IPS DF 6.9 (cell line): Measurements from ENCODE around the gene POLDIP2.

Experiments used
- DNase-seq: peaks from one replicate; pipeline ENCODE4 v3.0.0-alpha.2; 2013; ENCODE audit warnings: low read depth, low spot score
- H3K27ac ChIP-seq: one replicate; pipeline ENCODE4 v1.5.1; 2013; ENCODE audit warnings: low read length, control low read depth
- H3K27me3 ChIP-seq: 2 replicates; pipeline ENCODE4 v1.6.1; 2013; ENCODE audit warnings: mild to moderate bottlenecking, low read length; ENCODE audit not compliant: control insufficient read depth, insufficient read depth
- H3K36me3 ChIP-seq: 2 replicates; pipeline ENCODE4 v1.6.1; 2013; ENCODE audit warnings: low read length; ENCODE audit not compliant: control insufficient read depth, insufficient read depth
- H3K4me1 ChIP-seq: 2 replicates; pipeline ENCODE4 v1.6.1; 2013; ENCODE audit warnings: low read length; ENCODE audit not compliant: control insufficient read depth, insufficient read depth
- H3K4me3 ChIP-seq: 2 replicates; pipeline ENCODE4 v1.5.1; 2013; ENCODE audit warnings: mild to moderate bottlenecking, low read length
- H3K9me3 ChIP-seq: 2 replicates; pipeline ENCODE4 v1.6.1; 2013; ENCODE audit warnings: low read length, inconsistent platforms; ENCODE audit not compliant: control insufficient read depth, insufficient read depth
- WGBS: extraction: QIAGEN DNeasy Blood & Tissue Kit; methylation state at CpG from one replicate; pipeline ENCODE4 v1.1.7; 2013; ENCODE audit warnings: mixed read lengths, missing lambda C conversion rate; ENCODE audit not compliant: insufficient read length, insufficient coverage; 5-methylcytosine and 5-hydroxymethylcytosine counted together

Gene POLDIP2

DNA sequence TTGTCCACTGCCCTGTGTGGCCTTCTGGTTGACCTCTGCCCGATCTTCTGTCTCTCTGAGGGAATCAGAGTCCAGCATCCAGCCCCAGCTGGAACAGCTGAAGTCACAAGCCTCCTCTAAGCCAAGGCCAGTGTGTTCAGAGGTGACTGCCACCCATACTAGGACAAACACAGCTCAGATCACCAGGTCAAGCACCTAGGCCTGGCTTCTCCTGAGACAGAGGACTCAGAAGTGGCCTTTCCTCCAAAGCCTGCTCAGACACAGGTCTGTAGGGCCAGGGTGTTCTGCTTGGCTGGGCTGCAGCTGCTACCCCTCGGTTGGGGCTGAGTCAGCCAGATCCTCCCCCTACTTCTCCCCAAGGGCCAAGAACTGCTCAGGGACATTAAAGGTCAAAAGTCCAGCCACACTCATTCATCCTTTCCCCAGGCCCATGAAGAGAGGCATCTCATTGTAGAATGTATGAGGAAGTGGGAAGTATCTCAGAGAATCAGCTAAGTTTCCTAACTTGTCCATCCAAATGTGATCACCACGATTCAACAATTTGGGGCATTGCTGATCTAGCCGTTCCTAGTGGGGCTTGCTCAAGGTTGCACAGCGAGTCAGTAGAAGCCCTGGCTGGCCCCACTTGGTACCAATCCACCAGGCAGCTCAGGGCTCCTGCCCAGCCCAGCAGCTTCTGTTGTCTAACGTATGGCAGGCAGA lies 41.1 kb upstream of the POLDIP2 start:
- peaks cover 14% of the 10 kb centered on the region for H3K4me1 ChIP-seq
- H3K27ac ChIP-seq: no peak overlapping the region
- H3K9me3 ChIP-seq: no peaks in the 10 kb centered on the region
- no peak for DNase-seq
- no peaks in the 10 kb centered on the region; the same call in 1 of the 2 replicates for H3K27me3 ChIP-seq
- no CpG with 5 or more reads among the region's 6 CpGs for WGBS
- H3K4me3 ChIP-seq: no peak overlapping the region
- H3K36me3 ChIP-seq: no peaks in the 10 kb centered on the region

DNA sequence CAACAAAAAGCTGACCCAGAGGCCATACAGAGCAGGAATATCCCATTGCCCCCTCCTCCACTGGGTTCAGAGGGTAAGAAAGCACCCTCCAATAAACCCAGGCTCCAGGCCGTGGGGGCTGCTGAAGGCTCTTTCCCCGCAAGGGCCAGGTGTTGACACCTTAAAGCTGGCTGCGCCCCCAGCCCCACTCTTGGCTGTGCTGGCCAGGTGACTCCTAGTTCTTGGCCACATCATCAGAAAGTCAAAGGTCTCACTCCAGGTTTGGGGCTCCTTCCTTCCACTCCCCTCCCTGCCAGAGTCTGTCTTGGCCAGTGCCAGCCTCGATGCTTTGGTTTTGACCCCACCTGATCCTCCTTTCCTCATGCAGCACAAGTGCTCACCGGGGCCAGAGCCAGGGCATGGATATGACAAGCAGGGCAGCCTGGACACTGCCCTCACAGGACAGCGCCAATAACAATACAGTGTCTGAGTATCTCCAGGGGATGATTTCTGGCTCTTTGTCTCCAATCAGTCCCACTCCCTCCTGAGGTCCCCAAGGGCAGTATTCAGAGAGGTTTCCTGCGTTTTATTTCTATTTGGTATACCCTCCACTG lies 40.5 kb upstream of the POLDIP2 start:
- no CpG with 5 or more reads among the region's 7 CpGs for WGBS
- H3K27ac ChIP-seq: no peak overlapping the region
- no peaks in the 10 kb centered on the region for H3K36me3 ChIP-seq
- no peak overlapping the region for H3K4me3 ChIP-seq
- no peak for DNase-seq
- no peaks in the 10 kb centered on the region for H3K9me3 ChIP-seq
- no peaks in the 10 kb centered on the region for H3K27me3 ChIP-seq
- peaks cover 8% of the 10 kb centered on the region; the same call in 1 of the 2 replicates for H3K4me1 ChIP-seq

DNA sequence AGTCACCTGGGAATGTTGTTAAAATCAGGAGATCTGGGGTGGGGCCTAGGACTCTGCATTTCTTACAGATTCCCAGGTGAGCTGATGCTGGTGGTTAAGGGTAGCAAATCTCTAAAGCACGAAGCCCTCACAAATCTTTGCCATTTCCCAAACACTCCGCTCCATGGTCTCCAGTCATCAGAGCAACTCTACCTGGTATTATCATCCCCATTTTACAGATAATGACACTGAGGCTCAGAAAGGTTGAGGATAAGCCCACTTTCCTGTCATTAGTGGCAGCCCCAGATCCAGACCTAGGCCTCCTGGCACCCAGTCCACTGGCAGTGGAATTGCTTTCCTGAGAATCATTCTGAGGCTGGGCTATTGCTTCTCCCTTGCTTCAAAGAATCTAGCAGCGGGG lies 39.9 kb upstream of the POLDIP2 start:
- Histone ChIP-seq H3K9me3 (no peaks in the 10 kb centered on the region), H3K4me3 (no peak overlapping the region), H3K36me3 (no peaks in the 10 kb centered on the region), H3K4me1 (peaks cover 3% of the 10 kb centered on the region; the same call in 1 of the 2 replicates), H3K27me3 (no peaks in the 10 kb centered on the region), H3K27ac (no peak overlapping the region)
- DNase-seq: no peak
- WGBS: no CpG with 5 or more reads among the region's 3 CpGs

DNA sequence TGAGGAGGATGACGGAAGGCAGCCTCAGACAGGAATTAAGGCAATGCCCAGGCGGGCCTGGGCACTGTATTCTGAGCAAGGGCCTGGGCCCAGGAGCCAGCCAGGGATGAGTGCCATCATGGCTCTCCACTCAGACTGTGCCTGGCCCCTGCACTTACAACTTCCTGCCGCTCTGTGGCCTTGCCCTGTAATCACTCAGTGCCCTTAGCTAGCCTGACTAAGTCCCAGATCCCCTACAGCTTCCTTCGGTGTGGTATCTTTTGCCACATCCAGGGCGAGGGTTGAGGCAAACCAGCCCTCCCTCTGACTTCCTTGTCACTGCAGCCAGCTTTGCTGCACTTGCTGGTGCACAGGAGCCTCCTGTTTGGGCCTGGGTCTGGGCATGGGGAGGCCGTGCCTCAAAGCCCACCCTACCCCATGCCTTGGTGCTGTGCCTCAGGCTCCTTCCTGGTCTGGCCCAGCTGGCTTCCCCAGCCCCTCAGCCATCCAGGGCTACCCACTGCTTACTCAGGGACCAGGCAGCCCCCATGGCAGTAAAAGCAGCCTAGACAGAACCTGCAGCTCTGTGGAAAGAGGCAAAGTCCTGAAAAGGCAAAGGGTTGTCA lies 39.4 kb upstream of the POLDIP2 start:
- no CpG with 5 or more reads among the region's 6 CpGs for WGBS
- Histone ChIP-seq H3K4me3 (no peak overlapping the region), H3K4me1 (no peaks in the 10 kb centered on the region), H3K9me3 (no peaks in the 10 kb centered on the region), H3K27ac (no peak overlapping the region), H3K36me3 (no peaks in the 10 kb centered on the region), H3K27me3 (no peaks in the 10 kb centered on the region)
- DNase-seq: no peak

DNA sequence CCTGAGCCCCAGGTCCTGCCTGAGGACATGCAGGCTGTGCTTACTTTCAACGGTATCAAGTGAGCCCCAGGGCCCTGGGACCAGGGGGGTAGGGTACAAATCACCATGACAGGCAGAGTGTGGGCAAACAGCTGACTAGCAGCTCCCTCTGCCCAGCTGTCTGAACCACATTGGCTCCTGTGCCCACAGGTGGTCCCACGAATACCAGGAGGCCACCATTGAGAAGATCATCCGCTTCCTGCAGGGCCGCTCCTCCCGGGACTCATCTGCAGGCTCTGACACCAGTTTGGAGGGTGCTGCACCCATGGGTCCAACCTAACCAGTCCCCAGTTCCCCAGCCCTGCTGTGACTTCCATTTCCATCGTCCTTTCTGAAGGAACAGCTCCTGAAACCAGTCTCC lies 38.6 kb upstream of the POLDIP2 start:
- WGBS: no CpG with 5 or more reads among the region's 6 CpGs
- Histone ChIP-seq H3K27ac (no peak overlapping the region), H3K4me3 (no peak overlapping the region), H3K36me3 (no peaks in the 10 kb centered on the region), H3K4me1 (no peaks in the 10 kb centered on the region), H3K27me3 (no peaks in the 10 kb centered on the region), H3K9me3 (no peaks in the 10 kb centered on the region)
- DNase-seq: no peak

DNA sequence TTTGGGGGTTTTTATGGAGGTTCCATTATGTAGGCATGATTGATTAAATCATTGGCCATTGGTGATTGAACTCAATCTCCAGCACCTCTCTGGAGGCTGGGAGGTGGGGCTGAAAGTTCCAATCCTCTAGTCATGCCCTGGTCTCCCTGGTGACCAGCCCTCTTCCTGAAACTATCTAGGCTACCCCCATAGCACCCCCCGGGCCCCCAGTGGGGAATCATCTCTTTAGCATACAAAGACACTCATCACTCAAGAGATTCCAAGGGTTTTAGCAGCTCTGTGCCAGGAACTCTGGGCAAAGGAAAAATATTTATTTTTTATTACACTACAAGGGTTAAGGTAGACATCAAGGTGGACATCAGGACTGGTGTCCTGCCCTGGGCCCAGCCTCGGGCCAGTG lies 38.1 kb upstream of the POLDIP2 start:
- Histone ChIP-seq H3K4me1 (no peaks in the 10 kb centered on the region), H3K36me3 (no peaks in the 10 kb centered on the region), H3K27me3 (no peaks in the 10 kb centered on the region), H3K4me3 (no peak overlapping the region), H3K27ac (no peak overlapping the region), H3K9me3 (no peaks in the 10 kb centered on the region)
- no peak for DNase-seq
- no CpG with 5 or more reads among the region's 2 CpGs for WGBS

DNA sequence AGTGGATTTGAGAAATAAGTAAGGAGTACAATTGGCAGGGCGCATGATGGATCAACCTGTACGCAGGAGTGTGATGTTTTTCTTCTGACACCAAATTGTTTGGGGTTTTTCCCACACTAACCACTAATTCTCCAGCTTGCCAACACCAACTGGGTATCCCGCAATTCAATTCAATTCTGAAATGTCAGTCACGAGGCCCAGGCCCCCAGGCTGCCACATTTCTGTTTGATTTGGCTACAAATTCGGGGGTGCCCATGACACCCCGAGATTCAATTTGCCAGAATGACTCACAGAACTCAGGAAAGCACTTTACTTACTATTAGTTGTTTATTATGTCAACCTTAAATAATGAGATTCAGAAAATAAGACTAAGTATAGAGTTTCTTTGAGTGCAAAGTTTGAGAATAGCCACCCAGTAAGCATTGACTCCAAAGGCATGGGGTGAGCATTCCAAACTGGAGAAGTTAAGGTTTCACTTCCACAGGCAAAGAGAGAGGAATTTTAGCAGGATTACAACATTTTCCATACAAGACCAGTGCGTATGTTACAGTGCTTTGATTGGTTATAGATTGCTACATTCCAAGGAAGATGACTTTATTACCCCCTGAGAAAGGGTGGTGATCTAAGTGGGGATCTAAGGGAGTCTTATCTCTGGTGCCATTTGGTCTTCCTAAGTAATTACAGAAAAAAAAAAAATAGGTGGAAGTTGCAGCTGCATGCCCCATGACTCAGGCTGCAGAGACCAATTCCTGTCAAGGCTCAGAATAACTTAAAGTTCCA lies 37.2 kb upstream of the POLDIP2 start:
- 100% methylated on average over 1 of the region's 7 CpGs for WGBS
- no peak overlapping the region for H3K4me3 ChIP-seq
- no peak overlapping the region for H3K27ac ChIP-seq
- DNase-seq: no peak
- no peaks in the 10 kb centered on the region for H3K4me1 ChIP-seq
- no peaks in the 10 kb centered on the region for H3K9me3 ChIP-seq
- H3K27me3 ChIP-seq: no peaks in the 10 kb centered on the region
- no peaks in the 10 kb centered on the region for H3K36me3 ChIP-seq

DNA sequence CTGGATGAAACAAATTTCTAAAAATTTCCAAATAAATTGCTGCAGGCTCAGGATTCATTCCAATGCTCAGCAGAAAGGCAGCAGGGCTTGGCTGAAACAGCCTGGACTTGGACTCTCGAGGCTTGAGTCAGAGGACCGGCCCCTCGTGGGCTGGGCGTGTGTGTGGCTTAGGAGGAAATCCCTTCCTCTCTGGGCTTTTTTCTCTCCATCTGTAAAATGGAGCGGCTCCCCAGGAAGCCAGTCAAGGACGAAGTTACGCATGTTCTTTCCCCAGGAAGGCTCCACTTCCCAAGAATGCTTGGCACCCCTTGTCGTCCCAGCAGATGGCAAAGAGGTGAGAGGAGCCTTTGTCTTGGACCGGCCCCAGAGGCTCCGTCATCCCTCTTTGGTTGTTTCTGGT lies 35.2 kb upstream of the POLDIP2 start:
- Histone ChIP-seq H3K4me1 (no peaks in the 10 kb centered on the region), H3K9me3 (no peaks in the 10 kb centered on the region), H3K27me3 (no peaks in the 10 kb centered on the region), H3K4me3 (no peak overlapping the region), H3K27ac (no peak overlapping the region), H3K36me3 (no peaks in the 10 kb centered on the region)
- no CpG with 5 or more reads among the region's 10 CpGs for WGBS
- DNase-seq: no peak

DNA sequence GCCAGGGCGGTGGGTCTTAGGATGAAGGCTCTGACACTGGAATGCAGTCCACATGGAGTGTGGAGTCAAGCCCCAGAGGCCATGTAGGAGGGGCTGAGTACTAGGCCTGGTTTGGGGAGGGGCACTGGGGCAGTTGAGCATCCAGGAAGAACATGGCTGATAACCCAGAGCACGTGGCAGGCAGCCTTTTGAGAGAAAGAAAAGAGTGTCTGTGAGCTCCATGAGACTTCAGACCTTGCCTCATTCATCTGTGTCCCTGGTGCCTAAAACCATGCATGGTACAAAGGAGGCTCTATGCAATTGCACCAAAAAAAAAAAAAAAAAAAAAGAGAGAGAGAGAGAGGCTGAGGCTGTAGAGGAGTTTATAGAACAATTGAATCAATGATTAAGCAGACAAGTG lies 34.1 kb upstream of the POLDIP2 start:
- no peaks in the 10 kb centered on the region for H3K9me3 ChIP-seq
- no peaks in the 10 kb centered on the region for H3K27me3 ChIP-seq
- no peak for DNase-seq
- H3K36me3 ChIP-seq: no peaks in the 10 kb centered on the region
- no peaks in the 10 kb centered on the region for H3K4me1 ChIP-seq
- H3K4me3 ChIP-seq: no peak overlapping the region
- WGBS: no CpG with 5 or more reads among the region's 2 CpGs
- H3K27ac ChIP-seq: no peak overlapping the region

DNA sequence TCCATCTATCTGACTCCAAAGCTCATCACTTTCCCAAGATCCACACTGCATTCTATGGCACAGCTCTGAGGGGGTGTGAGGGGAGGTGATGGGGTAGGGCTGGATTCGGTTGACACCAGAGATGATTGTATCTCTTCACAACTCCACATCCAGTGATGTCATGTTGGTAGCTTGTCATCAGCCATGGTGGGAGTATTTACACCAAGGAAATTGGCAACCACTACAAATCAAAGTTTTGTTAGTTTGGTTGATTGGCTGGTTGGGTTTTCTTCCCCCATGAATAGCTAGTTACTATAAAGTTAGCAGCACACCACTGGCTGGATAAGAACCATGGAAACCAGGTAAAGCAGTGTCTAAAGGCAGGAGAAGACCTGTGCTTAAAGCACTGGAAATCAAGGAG lies 33.7 kb upstream of the POLDIP2 start:
- H3K36me3 ChIP-seq: no peaks in the 10 kb centered on the region
- no peaks in the 10 kb centered on the region for H3K9me3 ChIP-seq
- WGBS: no CpG with 5 or more reads among the region's 1 CpG
- no peak for DNase-seq
- H3K4me3 ChIP-seq: no peak overlapping the region
- H3K4me1 ChIP-seq: no peaks in the 10 kb centered on the region
- no peaks in the 10 kb centered on the region for H3K27me3 ChIP-seq
- no peak overlapping the region for H3K27ac ChIP-seq
